AG08396 (cell line): Measurements from ENCODE around the gene TMEM239.
A peak's percentile ranks its signal among the peaks of the same experiment; 100 is the strongest.
"Not testable (repeated sequence)": the region's sequence is repeated elsewhere in the genome, so short reads cannot be mapped to it uniquely, and the experiment has no call there.

ENCODE experiments used
- DNase-seq: peaks from one replicate; pipeline ENCODE4 v3.0.0; 2012; ENCODE audit warnings: low spot score, mixed read lengths

TMEM239 gene

DNA sequence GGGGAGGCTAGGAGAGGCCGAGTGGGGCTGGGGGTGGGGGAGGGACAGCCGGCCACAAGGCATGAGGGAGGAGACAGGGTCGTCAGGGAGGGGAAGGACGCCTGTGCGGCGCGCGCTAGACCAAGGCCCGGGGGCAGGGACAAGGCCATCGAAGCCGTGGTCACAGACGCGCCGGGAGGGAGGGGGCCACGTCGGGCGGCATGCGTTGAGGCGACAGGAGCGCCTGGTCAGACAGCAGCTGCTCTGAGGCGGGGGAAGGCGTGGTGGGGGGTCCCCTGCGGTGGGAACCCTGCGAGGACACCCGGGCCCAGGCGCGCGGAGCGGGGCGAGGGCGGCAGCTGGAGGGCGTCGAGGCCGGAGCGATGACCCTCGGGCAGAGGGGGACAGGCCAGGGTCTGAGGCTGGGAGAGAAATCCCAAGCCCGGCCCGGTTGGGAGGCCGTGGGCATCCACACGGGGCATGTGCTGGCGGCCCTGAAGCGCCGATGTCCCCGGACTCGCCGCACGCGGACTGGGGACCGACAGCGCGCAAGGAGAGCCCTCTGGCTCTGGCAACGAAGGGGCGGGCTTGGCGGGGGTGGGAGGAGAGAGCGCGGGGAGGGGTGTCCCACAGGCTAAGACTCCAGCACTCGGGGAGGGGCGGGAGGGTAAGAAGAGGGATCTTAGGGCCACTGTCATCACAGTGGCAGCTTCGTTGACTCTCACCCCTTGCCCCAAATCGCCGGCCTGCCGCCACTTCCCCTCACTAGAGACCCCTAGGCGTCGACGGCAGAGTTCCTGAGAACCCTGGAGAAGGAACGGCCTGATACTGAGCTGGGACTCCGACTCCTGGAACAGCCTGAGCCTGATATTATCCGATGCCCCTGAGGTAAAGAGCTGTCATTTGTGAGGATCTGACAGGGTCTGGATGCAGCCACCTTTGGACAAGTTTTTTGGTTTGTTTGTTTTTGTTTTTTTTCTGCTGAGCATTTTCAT lies 5.0 kb downstream of the TMEM239 start:
- peak; percentile 23 for DNase-seq

- no peak for DNase-seq
These were observed 5.9 kb downstream of the TMEM239 start for GRCh38 chr20:2822073-2822472.

GRCh38 chr20:2825761-2826160 lies 9.6 kb downstream of the TMEM239 start:
- no peak for DNase-seq

DNA sequence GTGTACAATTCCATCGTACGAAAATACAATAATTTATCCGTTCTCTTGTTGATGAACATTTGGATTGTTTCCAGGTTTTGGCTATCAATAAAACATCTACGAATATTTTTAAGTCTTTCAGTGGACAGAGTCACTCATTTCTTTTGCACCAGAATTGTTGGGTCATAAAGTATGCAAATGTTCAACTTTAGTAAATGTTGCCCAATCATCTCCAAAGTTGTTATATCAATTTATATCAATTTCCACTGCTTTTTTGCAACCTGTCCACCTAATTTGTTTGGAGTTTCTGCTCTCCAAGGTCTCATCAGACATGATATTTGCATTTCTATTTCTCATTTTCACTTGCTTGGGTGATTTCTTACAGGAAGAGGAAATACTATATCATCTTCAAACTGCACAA lies 10.5 kb downstream of the TMEM239 start:
- no peak for DNase-seq

GRCh38 chr20:2829376-2829775 lies 13.2 kb downstream of the TMEM239 start:
- DNase-seq, result no peak

- DNase-seq, result not testable (repeated sequence)
These were observed 15.0 kb downstream of the TMEM239 start for GRCh38 chr20:2831206-2831605.

GRCh38 chr20:2833761-2834160 lies 17.6 kb downstream of the TMEM239 start:
- no peak for DNase-seq

DNA sequence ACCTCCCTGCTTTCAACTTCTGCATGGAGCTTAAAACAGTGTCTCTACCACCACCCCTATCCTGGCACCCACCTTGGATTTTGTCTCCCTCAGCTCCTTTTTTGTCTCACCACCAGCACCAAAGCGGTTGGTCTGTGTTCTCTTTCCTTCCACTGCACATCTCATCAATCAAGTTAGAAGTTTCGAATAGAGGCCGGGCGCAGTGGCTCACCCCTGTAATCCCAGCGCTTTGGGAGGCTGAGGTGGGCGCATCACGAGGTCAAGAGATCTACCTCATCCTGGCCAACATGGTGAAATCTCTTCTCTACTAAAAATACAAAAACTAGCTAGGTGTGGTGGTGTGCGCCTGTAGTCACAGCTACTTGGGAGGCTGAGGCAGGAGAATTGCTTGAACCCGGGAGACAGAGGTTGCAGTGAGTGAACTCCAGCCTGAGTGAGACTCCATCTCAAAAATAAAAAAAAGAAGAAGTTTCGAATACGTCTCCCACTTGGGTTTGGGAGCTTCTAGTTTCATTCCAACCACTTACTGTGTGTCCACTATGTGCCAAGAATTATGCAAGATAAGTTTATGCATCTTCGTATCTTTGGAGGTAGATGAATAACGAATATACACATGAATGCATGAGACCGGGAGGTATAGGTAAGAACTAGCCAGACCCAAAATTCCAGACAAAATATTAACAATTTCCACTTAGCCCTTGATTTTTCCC lies 18.4 kb downstream of the TMEM239 start:
- DNase-seq, result no peak

DNA sequence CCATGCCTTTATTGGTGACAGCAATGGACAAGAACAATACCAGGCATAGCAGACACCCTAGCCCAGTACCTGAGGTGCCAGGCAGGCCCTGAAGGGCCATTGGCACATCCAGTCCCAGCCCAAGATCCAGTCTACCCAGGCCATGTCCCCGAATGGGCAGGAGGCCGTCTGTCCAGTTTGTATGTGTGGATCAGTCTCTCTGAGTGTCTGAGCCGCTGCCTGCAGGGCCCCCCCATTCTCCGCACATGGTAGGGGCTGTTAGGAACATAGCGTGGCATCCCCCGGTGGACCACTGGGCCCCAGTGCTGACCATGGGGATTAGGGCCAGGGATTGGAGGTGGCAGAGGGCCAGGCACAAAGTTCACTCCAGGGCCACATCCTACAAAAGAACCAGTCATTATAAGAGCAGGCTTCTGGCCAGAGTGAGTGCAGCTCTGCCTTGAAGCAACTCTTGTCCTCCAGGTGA lies 19.2 kb downstream of the TMEM239 start:
- DNase-seq, result no peak

- no peak for DNase-seq
These were observed 19.9 kb downstream of the TMEM239 start for GRCh38 chr20:2836035-2836434.

GRCh38 chr20:2837221-2837960 lies 21.2 kb downstream of the TMEM239 start:
- no peak for DNase-seq

- no peak for DNase-seq
These were observed 22.1 kb downstream of the TMEM239 start for GRCh38 chr20:2838170-2838797.

DNA sequence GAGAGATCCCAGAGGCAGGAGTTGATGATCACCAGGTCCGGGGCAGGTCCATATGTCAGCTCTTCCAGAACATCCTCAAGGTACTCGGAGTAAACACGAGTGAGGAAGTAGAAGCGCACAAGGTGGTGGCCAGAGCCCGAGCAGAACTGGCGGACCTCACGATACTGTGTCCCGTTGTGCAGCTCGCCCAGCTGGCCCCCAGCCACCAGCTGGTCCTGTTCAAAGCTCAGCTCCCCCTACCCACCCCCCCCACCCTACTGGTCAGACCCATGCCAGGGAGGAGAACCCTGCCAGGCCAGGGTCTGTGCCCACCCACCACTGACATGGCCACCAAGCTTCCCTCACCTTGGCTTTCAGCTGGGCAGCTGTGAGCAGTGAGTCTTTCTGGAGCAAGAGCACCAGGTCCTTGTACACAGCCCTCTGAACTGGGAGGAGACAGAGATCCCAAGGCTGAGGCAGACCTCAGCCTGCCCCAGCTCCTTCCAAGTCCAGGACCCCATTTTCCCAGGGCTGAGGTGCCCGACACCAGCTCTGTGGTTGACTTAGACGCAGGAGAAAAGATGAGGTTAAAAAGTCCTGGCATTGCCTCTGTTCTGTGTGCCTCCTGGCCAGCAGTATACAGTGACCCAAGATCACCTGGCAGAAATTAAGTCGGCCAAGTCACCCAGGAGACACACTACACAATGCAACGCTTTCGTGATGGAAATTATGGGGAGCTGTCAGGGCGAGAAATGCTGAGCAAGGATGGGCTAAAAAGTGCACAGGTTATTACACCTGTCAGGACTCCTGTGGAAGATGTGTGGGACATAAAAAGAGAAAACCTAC lies 22.9 kb downstream of the TMEM239 start:
- DNase-seq, result no peak

- no peak for DNase-seq
These were observed 23.6 kb downstream of the TMEM239 start for GRCh38 chr20:2839732-2840137.

DNA sequence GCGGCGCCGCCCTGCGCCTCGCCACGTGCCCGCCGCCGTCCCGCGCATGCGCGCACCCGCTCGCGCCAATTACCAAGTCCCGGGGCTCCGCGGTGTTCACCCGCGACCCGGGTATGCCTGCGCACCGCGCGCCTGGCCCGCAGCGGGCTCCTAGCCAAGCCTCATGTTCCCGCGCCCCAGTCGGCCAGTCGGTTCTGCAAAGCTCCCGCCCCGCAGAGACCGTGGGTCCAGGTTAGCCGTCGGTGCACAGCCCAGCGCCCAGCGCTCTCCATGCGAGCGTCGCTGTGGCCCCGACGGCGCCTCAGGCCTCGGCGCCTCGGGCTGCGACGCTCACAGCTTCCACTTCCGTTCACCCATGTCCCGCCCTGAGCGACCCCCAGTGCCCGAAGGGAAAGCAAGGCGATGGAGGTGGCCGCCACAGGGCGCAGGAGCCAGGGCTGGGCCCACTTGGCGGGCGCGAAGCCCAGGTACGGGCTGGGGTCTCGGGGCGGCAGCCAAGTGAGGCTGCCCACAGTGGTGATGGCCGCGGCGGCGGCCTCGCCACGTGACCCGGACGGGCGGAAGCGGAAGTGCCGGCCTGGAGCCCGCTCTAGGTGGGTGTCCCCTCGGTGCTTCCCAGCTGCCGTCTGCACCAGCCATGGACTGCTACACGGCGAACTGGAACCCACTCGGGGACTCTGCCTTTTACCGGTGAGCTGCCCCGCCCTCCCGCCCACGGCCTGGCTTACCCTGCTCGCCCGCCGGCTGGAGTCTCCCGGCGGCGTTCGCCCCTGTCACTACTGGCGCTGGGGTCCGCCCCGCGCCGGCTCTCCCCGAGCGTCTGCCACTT lies 24.2 kb downstream of the TMEM239 start, which contains the start of the genes PCED1A and VPS16:
Gene PCED1A (minus strand): TSS at position 518 of the 829 bp plus-strand sequence. CDS start 743 bp downstream, outside the sequence.
Gene VPS16 (plus strand): TSS at position 608 of the 829 bp plus-strand sequence. CDS start 30 bp downstream, at position 638.
- peak; percentile 98 for DNase-seq

DNA sequence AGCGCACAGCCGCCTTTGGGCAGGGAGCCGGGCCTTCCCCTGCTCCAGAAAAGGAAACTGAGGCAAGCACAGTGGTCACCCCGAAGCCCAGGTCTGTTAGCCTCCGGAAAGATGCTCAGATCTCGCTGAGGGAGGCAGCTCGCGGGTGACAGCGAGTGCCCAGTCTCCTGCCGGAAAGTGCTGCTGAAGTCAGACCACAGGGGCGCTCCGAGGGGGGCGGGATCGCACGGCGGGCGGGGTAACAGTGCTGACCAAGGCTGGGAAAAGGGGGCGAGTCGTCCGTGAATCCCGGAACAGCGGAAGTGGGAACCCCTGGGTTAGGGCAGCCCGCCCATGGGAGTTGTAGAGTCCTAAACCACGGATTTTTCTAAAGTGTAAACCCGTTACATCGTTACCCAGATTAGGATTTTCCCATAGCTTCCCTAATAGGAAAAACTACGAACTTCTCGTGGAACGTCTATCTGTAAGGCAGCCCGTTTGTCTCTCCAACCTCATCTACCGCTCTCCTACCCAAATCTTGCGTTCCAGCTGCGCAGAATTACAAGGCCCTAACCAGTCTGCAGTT lies 24.9 kb downstream of the TMEM239 start:
- DNase-seq, result peak; percentile 85

GRCh38 chr20:2845607-2846006 lies 29.4 kb downstream of the TMEM239 start:
- DNase-seq, result no peak

DNA sequence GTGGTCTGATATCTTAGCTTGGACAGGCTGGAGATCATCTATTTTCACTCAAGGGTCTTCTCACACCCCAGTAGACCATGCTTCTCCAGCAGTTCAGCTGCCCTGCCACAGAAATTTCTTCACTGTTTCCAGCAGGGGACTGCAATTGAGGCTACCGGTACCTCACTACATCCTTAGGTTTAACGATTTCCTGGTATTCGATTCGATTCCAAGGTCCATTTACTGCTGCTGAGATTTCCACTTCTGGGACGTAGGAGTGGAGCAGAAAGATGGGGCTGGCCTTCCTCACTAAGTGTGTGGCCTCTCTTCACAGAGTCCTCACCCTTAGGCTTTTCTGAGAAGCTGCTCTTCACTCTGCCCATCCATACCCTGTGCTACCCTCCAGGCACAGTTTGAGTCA lies 30.5 kb downstream of the TMEM239 start:
- DNase-seq, result no peak

GRCh38 chr20:2847802-2848201 lies 31.6 kb downstream of the TMEM239 start:
- DNase-seq, result no peak
